Astrocyte (in vitro differentiated cells and primary cell): ENCODE results near the gene ARNT2. TPM values are rescaled to one million over a fixed set of nuclear protein-coding genes. Genes with fewer than 3 reads are reported as not detected.

Experiments
- DNase-seq: peaks from one replicate; pipeline ENCODE4 v3.0.0-alpha.2; 2010; ENCODE audit warnings: low read depth
- FAIRE-seq: peaks from 2 replicates; lab custom pipeline; 2011; peaks lifted over from hg19 to GRCh38; lab: Jason Lieb, UNC
- H2AFZ ChIP-seq: 2 replicates; pipeline ENCODE4 v1.6.0; 2012; ENCODE audit warnings: low read depth, low read length, inconsistent platforms
- H3K27ac ChIP-seq: 2 replicates; pipeline ENCODE4 v1.5.1; 2011; ENCODE audit warnings: low read depth, low read length, inconsistent platforms
- H3K27me3 ChIP-seq: 2 replicates; pipeline ENCODE4 v1.6.0; 2011; ENCODE audit warnings: low read length, inconsistent platforms; ENCODE audit not compliant: insufficient read depth
- H3K36me3 ChIP-seq: 2 replicates; pipeline ENCODE4 v1.5.1; 2011; ENCODE audit warnings: low read length, inconsistent platforms; ENCODE audit not compliant: insufficient read depth
- H3K4me1 ChIP-seq: 2 replicates; pipeline ENCODE4 v1.5.1; 2011; ENCODE audit warnings: low read length, inconsistent platforms; ENCODE audit not compliant: insufficient read depth
- H3K4me2 ChIP-seq: 2 replicates; pipeline ENCODE4 v1.6.0; 2012; ENCODE audit warnings: low read length, inconsistent platforms
- H3K4me3 ChIP-seq: 2 replicates; pipeline ENCODE4 v1.5.1; 2011; ENCODE audit warnings: low read depth, mild to moderate bottlenecking, low read length, inconsistent platforms; ENCODE audit not compliant: insufficient read depth
- H3K79me2 ChIP-seq: 2 replicates; pipeline ENCODE4 v1.6.0; 2012; ENCODE audit warnings: mild to moderate bottlenecking, low read length, inconsistent platforms; ENCODE audit not compliant: insufficient read depth
- H3K9ac ChIP-seq: 2 replicates; pipeline ENCODE4 v1.6.0; 2012; ENCODE audit warnings: mild to moderate bottlenecking, low read length, inconsistent platforms
- H3K9me3 ChIP-seq: 2 replicates; pipeline ENCODE4 v1.5.1; 2012; ENCODE audit warnings: low read depth, mild to moderate bottlenecking, low read length, inconsistent platforms; ENCODE audit not compliant: insufficient read depth
- H4K20me1 ChIP-seq: 2 replicates; pipeline ENCODE4 v1.6.0; 2012; ENCODE audit warnings: low read length, inconsistent platforms; ENCODE audit not compliant: insufficient read depth
- H3K27ac Mint-ChIP-seq: one replicate; pipeline ENCODE4 v1.8.0; 2021; ENCODE audit warnings: mild to moderate bottlenecking, mixed read lengths; ENCODE audit not compliant: unreplicated experiment
- H3K27me3 Mint-ChIP-seq: one replicate; pipeline ENCODE4 v1.8.0; 2021; ENCODE audit warnings: low read depth, mixed read lengths; ENCODE audit not compliant: unreplicated experiment
- H3K36me3 Mint-ChIP-seq: one replicate; pipeline ENCODE4 v1.8.0; 2021; ENCODE audit warnings: low read depth, mixed read lengths; ENCODE audit not compliant: unreplicated experiment
- H3K4me1 Mint-ChIP-seq: one replicate; pipeline ENCODE4 v1.8.0; 2021; ENCODE audit warnings: low read depth, mixed read lengths; ENCODE audit not compliant: unreplicated experiment
- H3K4me3 Mint-ChIP-seq: one replicate; pipeline ENCODE4 v1.8.0; 2021; ENCODE audit warnings: mild to moderate bottlenecking, moderate library complexity, mixed read lengths; ENCODE audit not compliant: unreplicated experiment
- H3K9me3 Mint-ChIP-seq: one replicate; pipeline ENCODE4 v1.8.0; 2021; ENCODE audit warnings: mild to moderate bottlenecking, mixed read lengths; ENCODE audit not compliant: unreplicated experiment
- CTCF ChIP-seq: IDR thresholded peaks from 2 replicates; pipeline ENCODE4 v1.5.1; 2011; ENCODE audit warnings: low read depth, mild to moderate bottlenecking, inconsistent platforms, low read length, moderate library complexity; ENCODE audit not compliant: insufficient read depth
- EZH2 ChIP-seq: IDR thresholded peaks from 2 replicates; pipeline ENCODE4 v1.6.1; 2012; ENCODE audit warnings: mild to moderate bottlenecking, low read length, inconsistent platforms; ENCODE audit not compliant: insufficient read depth
- total RNA-seq: library from RNA; stranded (reverse); gene quantifications from 2 replicates; pipeline ENCODE4 v1.2.1, GENCODE V29; 2021

ARNT2 gene
- total RNA-seq, 1 donor from 2014 or later, result 3.5 TPM

- Mint-ChIP-seq H3K27ac (no peak overlapping the region), H3K36me3 (no peaks in the 10 kb centered on the region)
- H3K4me2 ChIP-seq, result peak overlapping the region; percentile 70
Observed at GRCh38 chr15:80436511-80437307, 32.5 kb downstream of the ARNT2 start.

GRCh38 chr15:80437334-80437891, 33.2 kb downstream of the ARNT2 start:
- Mint-ChIP-seq H3K27me3 (no peaks in the 10 kb centered on the region), H3K36me3 (no peaks in the 10 kb centered on the region), H3K27ac (no peak overlapping the region), H3K9me3 (no peaks in the 10 kb centered on the region), H3K4me1 (peaks cover 32% of the 10 kb centered on the region), H3K4me3 (no peak overlapping the region)
- Histone ChIP-seq H3K4me3 (no peak overlapping the region), H3K79me2 (no peaks in the 10 kb centered on the region), H3K4me1 (peaks cover 17% of the 10 kb centered on the region), H3K4me2 (peak overlapping the region; percentile 70), H3K9me3 (no peaks in the 10 kb centered on the region), H2AFZ (no peak overlapping the region), H3K27ac (no peak overlapping the region), H4K20me1 (no peaks in the 10 kb centered on the region), H3K36me3 (no peaks in the 10 kb centered on the region), H3K9ac (no peak overlapping the region), H3K27me3 (no peaks in the 10 kb centered on the region)
- FAIRE-seq (no peak), DNase-seq (no peak)
- no peak for TF ChIP-seq EZH2
- TF ChIP-seq CTCF, result no peak

More at GRCh38 chr15:80436511-80437307, 32.5 kb downstream of the ARNT2 start:
- Mint-ChIP-seq H3K4me3 (no peak overlapping the region), H3K4me1 (peaks cover 32% of the 10 kb centered on the region), H3K27me3 (no peaks in the 10 kb centered on the region), H3K9me3 (no peaks in the 10 kb centered on the region)
- FAIRE-seq, result no peak
- no peaks in the 10 kb centered on the region for H3K36me3 ChIP-seq
- no peaks in the 10 kb centered on the region for H3K9me3 ChIP-seq
- H3K79me2 ChIP-seq, result no peaks in the 10 kb centered on the region
- no peak overlapping the region for H3K4me3 ChIP-seq
- no peak overlapping the region for H2AFZ ChIP-seq
- H3K27ac ChIP-seq, result no peak overlapping the region
- no peaks in the 10 kb centered on the region for H3K27me3 ChIP-seq
- no peaks in the 10 kb centered on the region for H4K20me1 ChIP-seq
- TF ChIP-seq EZH2, result no peak
- no peak for TF ChIP-seq CTCF
- peaks cover 17% of the 10 kb centered on the region for H3K4me1 ChIP-seq
- H3K9ac ChIP-seq, result no peak overlapping the region
- peak; percentile 73 for DNase-seq

GRCh38 chr15:80439140-80439539, 35.0 kb downstream of the ARNT2 start:
- Histone ChIP-seq H4K20me1 (peaks cover under 1% of the 10 kb centered on the region), H3K79me2 (no peaks in the 10 kb centered on the region), H3K4me3 (no peak overlapping the region), H3K27me3 (no peaks in the 10 kb centered on the region), H2AFZ (no peak overlapping the region), H3K9me3 (no peaks in the 10 kb centered on the region), H3K9ac (no peak overlapping the region), H3K4me1 (peaks cover 17% of the 10 kb centered on the region), H3K36me3 (no peaks in the 10 kb centered on the region), H3K27ac (no peak overlapping the region), H3K4me2 (no peak overlapping the region)
- H3K4me3 Mint-ChIP-seq, result no peak overlapping the region
- FAIRE-seq (no peak), DNase-seq (no peak)
- no peaks in the 10 kb centered on the region for H3K36me3 Mint-ChIP-seq
- peaks cover 27% of the 10 kb centered on the region for H3K4me1 Mint-ChIP-seq
- no peak for TF ChIP-seq EZH2
- TF ChIP-seq CTCF, result no peak
- no peaks in the 10 kb centered on the region for H3K27me3 Mint-ChIP-seq
- H3K27ac Mint-ChIP-seq, result no peak overlapping the region
- H3K9me3 Mint-ChIP-seq, result no peaks in the 10 kb centered on the region
